GM12891 (cell line): Measurements from ENCODE around the gene PPP6R1.

Experiments used
- DNase-seq: peaks from one replicate; pipeline ENCODE4 v3.0.0; 2011; ENCODE audit warnings: low spot score; ENCODE audit not compliant: insufficient read length
- FAIRE-seq: peaks from 2 replicates; lab custom pipeline; 2011; peaks lifted over from hg19 to GRCh38; lab: Jason Lieb, UNC
- PAX5 ChIP-seq: IDR thresholded peaks from 2 replicates; pipeline ENCODE4 v1.6.1; 2011; ENCODE audit warnings: low read length, moderate library complexity, mild to moderate bottlenecking; ENCODE audit not compliant: insufficient read depth, severe bottlenecking
- POLR2A ChIP-seq: IDR thresholded peaks from 2 replicates; pipeline ENCODE4 v1.6.1; 2011; ENCODE audit warnings: low read depth, low read length, control low read depth
- POLR2AphosphoS5 ChIP-seq: IDR thresholded peaks from 2 replicates; pipeline ENCODE4 v1.6.1; 2011; ENCODE audit warnings: low read depth, low read length, control low read depth
- POU2F2 ChIP-seq: IDR thresholded peaks from 2 replicates; pipeline ENCODE4 v1.6.1; 2011; ENCODE audit warnings: low read depth, mild to moderate bottlenecking, control low read depth, low read length, moderate library complexity
- SPI1 ChIP-seq: IDR thresholded peaks from 2 replicates; pipeline ENCODE4 v1.6.1; 2011; ENCODE audit warnings: low read depth, low read length, control low read depth
- TAF1 ChIP-seq: IDR thresholded peaks from 2 replicates; pipeline ENCODE4 v1.6.1; 2011; ENCODE audit warnings: low read depth, low read length, control low read depth

PPP6R1 gene

DNA sequence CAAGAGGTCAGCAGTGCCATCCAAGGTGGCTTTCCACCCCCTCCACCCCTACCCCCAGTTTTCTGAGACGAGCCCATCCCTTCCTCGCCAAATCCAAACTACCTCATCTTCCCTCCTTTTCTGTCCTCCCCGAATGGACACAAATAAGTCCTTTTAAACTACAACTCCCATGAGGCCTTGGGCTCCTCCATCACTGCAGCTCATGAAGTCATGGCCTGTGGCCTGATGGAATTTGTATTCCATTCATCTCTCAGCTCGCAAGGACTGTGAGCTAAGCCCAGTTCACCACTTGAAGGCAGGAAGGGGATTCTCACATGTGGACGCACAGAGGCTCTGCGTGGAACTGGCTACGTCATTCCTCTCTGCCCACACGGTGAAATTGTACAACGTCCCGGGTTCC is 62.0 kb downstream of the PPP6R1 start:
- no peak for TF ChIP-seq POLR2AphosphoS5
- DNase-seq (no peak), FAIRE-seq (no peak)

GRCh38 chr19:55193481-55193880 is 65.3 kb downstream of the PPP6R1 start:
- TF ChIP-seq POLR2AphosphoS5, result no peak
- TF ChIP-seq POLR2A, result no peak
- no peak for TF ChIP-seq POU2F2
- TF ChIP-seq SPI1, result no peak
- TF ChIP-seq PAX5, result no peak
- TF ChIP-seq TAF1, result no peak
- DNase-seq, result no peak
- no peak for FAIRE-seq

DNA sequence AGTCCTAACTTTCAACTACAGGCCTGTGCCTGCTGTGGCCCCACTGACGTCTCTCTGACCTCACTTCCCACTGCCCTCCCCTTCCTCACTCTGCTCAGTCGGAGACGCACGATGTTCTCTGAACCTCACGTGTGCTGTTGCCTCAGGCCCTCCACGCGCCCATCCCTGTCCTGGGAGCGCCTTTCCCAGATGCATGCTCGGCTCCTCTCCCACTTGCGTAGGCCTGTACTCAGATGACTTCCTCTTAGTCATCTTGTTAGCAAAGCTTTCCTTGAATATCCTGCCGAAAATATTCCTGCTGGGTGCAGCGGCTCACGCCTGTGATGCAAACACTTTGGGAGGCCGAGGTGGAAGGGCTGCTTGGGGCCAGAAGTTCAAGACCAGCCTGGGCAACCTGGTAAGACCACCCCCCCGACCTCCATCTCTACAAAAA is 69.4 kb downstream of the PPP6R1 start:
- FAIRE-seq, result no peak
- TF ChIP-seq POLR2AphosphoS5, result no peak
- no peak for TF ChIP-seq PAX5
- TF ChIP-seq SPI1, result no peak
- TF ChIP-seq POU2F2, result no peak
- TF ChIP-seq POLR2A, result no peak
- no peak for TF ChIP-seq TAF1
- no peak for DNase-seq

- TF ChIP-seq POLR2A (no peak), POU2F2 (no peak), TAF1 (no peak), POLR2AphosphoS5 (no peak), PAX5 (no peak), SPI1 (no peak)
- DNase-seq, result no peak
- no peak for FAIRE-seq
These were observed 70.2 kb downstream of the PPP6R1 start for GRCh38 chr19:55188625-55189024.

- TF ChIP-seq SPI1 (no peak), POLR2AphosphoS5 (no peak), TAF1 (no peak), PAX5 (no peak)
- no peak for FAIRE-seq
These were observed 72.7 kb downstream of the PPP6R1 start for GRCh38 chr19:55186080-55186479.

DNA sequence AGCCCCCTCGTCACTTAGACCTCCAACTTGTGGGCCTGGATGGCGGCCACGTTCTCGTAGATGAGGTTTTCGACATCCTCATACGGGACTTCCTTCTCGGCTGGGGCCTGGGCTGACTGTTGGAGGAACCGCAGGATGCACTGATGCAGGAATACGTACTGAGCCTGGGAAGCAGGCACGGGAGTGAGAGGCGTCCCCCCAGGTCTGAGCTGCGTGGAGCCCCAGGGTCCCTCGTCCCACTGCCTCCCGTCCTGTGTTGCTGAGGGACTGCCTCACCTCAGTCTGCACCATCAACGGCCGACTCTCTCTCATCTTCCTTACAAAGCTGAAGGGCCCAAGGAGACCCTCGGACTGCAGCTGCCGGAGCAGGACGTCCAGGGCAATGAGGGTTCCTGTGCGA is 77.1 kb downstream of the PPP6R1 start:
- no peak for TF ChIP-seq SPI1
- no peak for TF ChIP-seq PAX5
- TF ChIP-seq POU2F2, result no peak
- no peak for TF ChIP-seq POLR2AphosphoS5
- no peak for TF ChIP-seq TAF1
- TF ChIP-seq POLR2A, result no peak
- no peak for DNase-seq
- no peak for FAIRE-seq

More at GRCh38 chr19:55186080-55186479, 72.7 kb downstream of the PPP6R1 start:
- no peak for DNase-seq
